HG03460 (cell line): ENCODE measurements around the gene FCHO2.
"Not testable (repeated sequence)": the region's sequence is repeated elsewhere in the genome, so short reads cannot be mapped to it uniquely, and the experiment has no call there.

Experiments
- ATAC-seq: cut with Tn5 transposase; IDR thresholded peaks from one replicate; pipeline ENCODE4 v1.9.1; 2021; ENCODE audit not compliant: unreplicated experiment

Gene FCHO2

DNA sequence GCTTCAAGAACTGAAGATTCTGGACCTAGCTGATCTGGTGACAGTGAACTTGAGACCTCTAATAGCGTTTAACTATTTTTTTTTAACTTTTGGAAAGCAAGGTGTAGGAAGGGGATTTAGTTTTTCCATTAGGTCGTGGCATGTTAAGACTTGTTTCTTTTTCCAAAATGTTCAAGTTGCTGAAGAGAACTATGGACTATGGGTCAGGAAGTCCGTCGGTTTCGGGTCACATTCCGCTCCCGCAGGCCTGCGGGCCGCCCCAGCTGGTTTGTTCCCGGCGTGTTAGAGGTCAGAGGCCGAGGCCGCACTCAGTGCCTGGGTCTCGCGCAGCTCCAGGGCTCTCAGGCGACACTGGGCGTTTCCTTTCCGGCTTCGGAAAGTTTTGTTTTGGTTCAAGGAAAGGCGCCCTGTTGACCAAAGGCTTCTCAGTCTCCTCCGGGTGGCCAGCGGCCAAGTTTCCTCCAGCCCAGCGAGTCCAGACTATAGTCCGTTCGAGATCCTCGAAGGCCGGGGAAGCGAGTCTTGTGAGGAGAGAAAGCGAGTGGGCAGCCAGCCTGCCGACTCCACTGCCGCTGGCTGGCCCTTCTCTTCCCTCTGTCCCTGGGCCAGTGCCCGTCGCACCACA lies 586 bp upstream of the FCHO2 start:
- peak; percentile 43 for ATAC-seq

DNA sequence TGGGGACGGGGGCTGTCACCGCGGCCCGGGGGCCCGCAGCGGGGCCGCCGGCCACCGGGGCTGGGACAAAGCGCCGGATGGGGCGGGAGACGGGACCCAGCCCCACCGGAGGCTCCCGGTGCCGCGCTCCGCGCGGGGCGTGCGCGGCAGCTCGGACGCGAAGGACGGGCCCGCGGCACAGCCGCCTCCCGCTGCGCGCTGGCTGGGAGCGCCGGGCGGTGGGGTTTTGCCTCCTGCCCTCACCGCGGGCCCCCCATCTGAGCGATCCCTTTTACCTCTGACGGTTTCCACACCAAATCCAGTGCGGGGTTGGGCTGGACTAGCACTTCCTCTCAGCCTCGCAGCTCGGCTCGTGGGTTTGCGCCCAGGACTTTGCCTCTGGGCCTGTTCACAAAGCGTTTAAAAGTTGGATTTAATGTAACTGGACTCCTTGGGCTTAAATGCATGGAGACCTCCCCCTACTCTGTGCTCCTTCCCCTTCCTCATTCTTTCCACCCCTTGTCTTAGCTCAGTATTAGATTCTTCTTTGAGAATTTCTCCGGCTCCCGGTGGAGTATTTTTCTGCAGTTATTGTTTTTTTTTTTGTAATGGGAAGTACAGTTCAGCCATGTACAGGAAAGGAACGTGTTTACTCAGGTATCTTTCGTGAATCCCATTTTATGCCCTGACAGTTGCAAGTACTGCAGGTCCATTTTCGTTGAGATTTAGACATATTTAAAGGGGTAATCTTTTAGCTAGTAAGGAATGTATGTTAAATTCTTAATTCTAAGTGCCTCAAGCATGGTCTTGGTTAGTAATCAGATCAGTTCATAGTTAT lies 691 bp downstream of the FCHO2 start:
- ATAC-seq, result peak; percentile 32

DNA sequence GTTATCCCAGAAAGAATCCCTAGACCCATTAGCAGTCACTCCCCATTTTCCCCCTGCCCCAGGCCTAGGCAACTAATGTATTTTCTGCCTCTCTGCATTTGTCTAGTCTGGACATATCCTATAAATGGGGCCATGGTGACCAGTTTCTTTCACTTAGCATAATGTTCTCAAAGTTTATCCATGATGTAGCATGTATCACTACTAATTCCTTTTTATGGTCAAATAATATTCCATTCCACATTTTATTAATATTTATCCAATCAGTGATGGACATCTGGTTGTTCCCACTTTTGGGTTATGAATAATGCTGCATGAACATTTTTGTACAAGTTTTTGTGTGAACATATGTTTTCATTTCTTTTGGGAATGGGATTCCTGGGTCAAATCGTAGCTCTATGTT lies 1.5 kb downstream of the FCHO2 start:
- no peak for ATAC-seq

DNA sequence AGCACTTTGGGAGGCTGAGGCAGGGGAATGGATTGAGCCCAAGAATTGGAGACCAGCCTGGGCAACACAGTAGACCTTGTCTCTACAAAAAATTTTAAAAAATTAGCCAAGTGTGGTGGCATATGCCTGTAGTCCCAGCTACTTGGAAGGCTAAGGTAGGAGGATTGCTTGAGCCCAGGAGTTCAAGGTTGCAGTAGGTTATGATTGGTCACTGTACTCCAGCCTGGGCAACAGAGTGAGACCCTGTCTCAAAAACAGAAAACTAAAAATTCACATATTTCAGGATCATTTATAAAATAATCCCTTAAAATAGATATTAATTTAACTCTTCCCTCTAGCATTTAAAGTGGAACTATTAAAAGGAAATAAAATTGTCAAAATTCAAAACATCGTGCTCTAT lies 3.4 kb downstream of the FCHO2 start:
- no peak for ATAC-seq

DNA sequence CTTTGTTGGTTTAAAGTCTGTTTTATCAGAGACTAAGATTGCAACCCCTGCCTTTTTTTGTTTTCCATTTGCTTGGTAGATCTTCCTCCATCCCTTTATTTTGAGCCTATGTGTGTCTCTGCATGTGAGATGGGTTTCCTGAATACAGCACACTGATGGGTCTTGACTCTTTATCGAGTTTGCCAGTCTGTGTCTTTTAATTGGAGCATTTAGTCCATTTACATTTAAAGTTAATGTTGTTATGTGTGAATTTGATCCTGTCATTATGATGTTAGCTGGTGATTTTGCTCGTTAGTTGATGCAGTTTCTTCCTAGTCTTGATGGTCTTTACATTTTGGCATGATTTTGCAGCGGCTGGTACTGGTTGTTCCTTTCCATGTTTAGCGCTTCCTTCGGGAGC lies 18.6 kb downstream of the FCHO2 start:
- ATAC-seq, result not testable (repeated sequence)

DNA sequence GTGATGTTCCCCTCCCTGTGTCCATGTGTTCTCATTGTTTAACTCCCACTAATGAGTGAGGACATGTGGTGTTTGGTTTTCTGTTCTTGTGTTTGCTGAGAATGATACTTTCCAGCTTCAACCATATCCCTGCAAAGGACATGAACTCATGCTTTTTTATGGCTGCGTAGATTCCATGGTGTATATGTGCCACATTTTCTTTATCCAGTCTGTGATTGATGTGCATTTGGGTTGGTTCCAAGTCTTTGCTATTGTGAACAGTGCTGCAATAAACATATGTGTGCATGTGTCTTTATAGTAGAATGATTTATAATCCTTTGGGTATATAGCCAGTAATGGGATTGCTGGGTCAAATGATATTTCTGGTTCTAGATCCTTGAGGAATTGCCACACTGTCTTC lies 21.0 kb downstream of the FCHO2 start:
- not testable (repeated sequence) for ATAC-seq

DNA sequence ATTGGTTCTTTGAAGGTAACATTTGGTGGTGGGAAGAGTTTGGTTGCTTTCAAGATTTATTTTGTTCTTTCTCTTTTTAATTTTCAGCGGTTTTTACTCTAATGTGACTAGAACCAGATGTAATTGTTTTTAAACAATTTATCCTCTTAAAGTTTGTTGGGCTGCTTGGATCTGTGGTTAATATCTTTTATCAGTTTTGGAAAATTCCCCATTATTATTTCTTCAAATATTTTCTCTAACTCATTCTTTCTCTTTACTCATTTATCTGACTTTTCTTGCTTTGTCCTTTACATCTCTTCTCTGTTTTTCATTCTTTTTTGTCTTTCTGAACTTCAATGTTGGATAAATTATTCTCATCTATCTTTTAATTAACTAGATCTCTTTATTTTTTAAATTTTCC lies 29.9 kb downstream of the FCHO2 start:
- ATAC-seq, result no peak

DNA sequence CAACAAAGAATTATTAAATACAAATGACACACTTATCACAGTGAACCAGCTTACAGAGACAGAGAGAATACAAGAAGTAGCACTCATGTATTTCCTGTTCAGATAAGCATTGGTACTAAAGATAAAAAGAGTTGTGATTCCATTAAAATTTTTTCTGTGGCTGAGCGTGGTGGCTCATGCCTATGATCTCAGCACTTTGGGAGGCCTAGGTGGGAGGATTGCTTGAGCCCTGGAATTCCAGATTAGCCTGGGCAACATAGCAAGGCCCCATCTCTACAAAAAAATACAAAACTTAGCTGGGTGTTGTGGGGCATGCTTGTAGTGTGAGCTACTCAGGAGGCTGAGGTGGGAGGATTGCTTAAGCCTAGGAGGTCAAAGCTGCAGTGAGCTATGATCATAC lies 32.9 kb downstream of the FCHO2 start:
- ATAC-seq, result no peak

DNA sequence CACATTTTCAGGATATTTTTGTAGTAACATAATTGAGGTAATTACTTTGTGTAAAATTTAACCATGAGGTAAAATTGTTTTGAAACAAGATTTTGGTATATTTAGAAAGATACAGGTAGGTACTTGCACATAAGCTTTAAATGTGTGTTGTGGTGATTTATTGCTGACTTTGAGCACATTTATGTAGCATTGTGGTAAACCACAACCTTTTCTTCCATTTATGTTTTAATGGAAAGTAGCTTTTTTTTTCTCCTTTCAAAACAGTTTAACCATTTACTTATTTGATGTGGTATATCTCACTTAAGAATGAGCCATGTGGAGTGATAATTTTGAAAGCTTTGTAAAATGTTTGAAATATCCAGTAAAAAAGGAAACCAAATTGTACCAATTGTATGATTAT lies 35.6 kb downstream of the FCHO2 start:
- no peak for ATAC-seq

DNA sequence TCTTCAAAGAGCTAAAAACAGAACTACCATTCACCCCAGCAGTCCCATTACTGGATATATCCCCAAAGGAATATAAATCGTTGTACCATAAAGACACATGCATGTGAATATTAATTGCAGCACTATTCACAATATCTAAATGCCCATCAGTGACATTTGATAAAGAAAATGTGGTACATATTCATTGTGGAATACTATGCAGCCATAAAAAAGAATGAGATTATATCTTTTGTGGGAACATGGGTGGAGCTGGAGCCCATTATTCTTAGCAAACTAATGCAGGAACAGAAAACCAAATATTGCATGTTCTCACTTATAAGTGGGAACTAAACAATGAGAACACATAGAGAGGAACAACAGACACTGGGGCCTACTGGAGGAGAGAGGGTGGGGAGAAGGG lies 38.7 kb downstream of the FCHO2 start:
- no peak for ATAC-seq

DNA sequence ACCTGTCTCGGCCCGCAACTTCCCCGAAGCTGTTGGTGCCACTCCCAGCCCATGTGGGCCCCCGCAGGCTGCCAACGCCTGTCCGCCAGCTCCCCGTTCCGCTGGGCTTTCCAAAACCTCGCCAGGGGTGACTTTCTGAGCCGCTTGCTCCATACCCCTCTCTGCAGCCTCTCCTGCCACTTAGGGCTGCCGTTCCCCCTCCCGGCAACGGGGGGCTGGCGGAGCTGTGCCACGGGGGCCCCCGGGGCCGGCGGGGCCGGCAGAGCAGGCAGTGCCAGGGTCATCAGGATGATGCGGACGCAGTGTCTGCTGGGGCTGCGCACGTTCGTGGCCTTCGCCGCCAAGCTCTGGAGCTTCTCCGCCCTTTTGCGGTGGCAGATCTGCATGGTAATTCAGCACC lies 40.8 kb downstream of the FCHO2 start:
- no peak for ATAC-seq

DNA sequence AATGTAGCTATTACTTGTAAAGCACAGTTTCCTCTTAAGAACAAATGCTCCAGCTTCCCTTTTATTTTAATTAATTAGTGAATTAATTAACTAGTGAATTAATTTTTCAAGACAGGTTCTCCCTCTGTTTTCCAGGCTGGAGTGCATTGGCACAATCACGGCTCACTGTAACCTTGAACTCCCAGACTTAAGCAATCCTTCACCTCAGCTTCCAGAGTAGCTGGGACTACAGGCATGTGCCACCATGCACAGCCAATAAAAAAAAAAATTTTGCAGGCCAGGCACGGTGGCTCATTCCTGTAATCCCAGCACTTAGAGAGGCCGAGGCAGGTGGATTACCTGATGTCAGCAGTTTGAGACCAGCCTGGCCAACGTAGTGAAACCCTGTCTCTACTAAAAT lies 44.1 kb downstream of the FCHO2 start:
- no peak for ATAC-seq

DNA sequence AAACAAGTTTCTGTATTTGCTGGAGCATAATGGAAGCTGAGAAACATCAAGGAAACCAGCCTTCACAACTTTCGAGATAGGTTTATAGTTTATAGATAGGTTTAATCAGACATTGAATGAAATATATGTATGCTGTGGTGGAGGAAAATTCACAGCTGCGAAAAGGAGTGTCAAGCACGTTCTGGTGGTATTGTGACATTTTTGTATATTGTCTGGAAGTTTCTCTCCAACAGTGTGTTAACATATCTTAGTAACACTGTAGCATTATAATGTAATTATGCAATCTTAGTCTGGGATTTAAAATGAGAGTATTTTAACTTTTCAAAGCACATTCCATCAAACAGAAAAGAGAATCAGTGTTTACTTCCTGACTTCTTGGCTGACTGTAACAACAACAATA lies 50.0 kb downstream of the FCHO2 start:
- no peak for ATAC-seq

DNA sequence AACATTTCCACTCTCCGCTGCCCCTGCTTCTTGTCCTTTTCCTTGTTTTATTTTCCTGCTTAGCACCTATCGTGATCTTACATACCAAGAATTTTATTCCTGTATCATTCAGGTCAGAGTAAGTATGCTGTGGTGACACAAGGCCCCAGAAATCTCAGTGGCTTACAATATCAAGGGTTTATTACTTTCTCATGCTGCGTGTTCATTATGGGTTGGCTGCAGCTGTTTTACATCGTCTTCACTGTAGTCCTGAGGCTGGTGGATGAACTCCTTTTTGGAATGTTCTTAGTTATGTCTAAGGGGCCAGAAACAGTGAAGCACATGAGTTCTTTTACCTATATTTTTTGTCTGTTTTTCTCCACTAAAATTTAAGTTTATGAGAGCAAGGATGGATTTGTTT lies 51.2 kb downstream of the FCHO2 start:
- ATAC-seq, result no peak

DNA sequence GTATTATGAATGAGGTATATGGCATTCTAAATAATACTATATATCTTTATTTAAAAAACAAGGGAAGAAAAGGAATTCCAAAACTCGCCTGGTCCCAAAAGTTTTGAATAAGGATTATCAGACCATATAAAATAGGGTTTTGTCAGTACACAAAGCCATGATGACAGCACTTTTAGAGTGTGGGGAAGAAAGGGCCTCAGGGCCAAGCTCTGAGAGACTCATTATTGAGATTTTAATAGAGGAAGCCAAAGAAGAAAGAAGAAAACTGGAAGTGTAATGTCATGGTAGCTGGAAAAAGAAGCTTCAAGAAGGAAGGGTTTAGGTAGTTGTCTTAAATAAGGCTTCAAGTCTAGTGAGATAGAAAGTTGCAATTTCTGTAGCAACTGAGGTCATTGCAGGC lies 53.0 kb downstream of the FCHO2 start:
- no peak for ATAC-seq

DNA sequence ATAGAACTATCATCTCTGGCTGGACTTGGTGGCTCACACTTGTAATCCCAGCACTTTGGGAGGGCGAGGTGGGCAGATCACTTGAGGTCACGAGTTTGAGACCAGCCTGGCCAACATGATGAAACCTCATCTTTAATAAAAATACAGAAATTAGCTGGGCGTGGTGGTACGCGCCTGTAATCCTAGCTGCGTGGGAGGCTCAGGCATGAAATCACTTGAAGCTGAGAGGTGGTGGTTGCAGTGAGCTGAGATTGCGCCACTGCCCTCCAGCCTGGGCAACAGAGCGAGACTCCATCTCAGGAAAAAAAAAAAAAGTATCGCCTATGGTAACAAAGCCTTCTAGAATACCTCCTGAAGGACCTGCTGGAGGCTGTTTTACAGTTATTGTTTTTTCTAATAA lies 55.8 kb downstream of the FCHO2 start:
- ATAC-seq, result not testable (repeated sequence)

DNA sequence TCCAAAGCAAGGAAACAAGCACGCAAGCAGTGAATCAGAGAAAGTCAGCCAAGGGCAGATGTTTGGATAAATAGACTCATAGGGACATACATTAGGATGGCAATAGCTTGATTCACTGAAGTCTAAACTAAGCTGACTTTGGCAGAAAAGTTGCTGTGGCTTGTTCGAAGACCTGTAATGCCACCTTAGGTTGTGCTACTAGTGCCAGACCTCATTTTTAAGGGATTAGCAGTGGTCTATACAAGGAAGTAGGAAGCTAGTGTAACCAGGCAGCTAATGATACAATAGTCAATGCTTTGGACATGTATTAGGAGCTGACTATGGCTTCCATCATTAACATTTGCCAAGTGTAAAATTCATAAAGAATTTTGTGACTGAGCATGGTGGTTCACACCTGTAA lies 63.1 kb downstream of the FCHO2 start:
- no peak for ATAC-seq

DNA sequence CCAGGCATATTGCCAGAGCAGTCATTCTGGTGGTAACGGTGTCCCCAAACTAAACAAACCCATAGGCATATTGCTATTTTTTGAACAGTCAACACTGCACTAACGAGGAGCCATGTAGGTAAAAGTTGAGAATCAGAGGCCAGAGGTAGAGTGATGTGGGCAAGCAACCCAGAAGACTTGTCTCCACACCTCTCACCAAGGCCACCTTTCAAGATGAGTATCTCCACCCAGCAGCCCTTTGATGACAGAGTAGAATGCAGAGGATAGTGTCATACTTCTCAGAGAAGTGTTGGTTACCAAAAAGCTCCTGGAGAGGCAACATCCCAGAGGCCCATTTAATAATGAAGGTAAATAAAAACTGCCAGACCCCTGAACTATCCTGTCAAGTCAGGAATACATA lies 63.9 kb downstream of the FCHO2 start:
- no peak for ATAC-seq

DNA sequence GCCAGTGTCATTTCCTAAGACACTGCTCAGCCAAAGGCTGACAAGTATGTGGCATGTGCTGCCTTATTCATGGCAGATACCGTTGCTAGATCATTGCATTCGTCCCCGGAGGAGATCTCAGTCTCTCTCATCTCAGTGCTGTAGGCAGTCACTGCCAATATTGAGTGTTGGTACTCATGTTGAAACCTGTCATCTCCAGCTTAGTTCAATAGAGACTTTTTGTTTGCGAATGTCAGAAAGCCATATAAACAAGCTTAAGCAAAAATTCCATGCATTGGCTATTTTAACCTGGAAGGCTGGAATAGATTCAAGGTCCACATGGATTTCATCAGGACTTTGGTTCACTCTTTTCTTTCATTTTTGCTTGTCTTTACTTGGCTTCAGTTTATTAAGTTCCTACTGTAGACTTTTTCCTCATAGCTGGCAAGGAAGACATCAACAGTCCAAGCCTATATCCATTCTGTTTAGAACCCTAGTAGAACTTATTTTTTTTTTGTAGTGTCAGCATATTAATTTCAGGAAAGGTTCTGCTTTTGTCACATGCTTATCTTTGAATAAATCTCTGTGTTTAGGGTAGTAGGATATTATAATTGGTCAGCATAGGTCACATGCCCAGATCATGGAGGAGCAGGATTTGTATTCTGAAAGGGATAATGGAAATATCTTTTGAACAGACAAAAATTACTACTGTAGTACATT lies 66.8 kb downstream of the FCHO2 start:
- no peak for ATAC-seq

DNA sequence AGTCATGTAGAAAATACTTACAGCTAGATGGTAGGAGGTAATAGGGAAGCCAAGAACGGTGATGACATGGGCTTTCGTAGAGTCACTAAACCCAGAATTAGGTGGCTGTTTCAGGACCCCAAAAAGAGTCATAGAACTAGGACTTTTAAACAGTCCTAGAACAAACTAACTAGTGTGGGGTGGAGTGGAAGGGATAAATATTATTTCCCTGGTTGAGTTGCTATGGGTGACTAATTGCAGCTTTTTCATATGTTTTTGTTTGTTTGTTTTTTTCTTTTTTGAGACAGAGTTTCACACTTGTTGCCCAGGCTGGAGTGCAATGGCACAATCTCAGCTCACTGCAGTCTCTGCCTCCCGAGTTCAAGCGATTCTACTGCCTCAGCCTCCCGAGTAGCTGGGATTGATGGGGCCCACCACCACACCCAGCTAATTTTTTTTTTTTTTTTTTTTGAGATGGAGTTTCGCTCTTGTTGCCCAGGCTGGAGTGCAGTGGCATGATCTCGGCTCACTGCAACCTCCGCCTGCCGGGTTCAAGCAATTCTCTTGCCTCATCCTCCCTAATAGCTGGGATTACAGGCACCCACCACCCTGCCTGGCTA lies 69.2 kb downstream of the FCHO2 start:
- ATAC-seq, result not testable (repeated sequence)

DNA sequence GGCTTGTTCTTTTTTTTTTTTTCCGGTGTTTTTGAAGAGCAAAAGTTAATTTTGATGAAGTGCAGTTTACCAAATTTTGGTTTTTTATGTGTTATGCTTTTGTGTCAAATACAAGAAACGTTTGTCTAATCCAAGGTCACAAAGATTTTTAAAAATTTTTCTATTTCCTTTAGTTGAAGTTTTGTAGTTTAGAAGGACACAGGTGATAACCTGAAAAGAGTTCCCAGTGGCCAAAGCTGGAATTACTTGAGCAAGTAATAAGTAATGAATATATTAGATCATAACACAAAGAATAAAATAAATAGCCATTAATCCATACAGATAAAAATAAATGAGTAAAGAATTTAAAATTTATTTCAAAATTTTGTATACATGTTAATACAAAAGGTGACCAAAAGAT lies 71.5 kb downstream of the FCHO2 start:
- ATAC-seq, result no peak

DNA sequence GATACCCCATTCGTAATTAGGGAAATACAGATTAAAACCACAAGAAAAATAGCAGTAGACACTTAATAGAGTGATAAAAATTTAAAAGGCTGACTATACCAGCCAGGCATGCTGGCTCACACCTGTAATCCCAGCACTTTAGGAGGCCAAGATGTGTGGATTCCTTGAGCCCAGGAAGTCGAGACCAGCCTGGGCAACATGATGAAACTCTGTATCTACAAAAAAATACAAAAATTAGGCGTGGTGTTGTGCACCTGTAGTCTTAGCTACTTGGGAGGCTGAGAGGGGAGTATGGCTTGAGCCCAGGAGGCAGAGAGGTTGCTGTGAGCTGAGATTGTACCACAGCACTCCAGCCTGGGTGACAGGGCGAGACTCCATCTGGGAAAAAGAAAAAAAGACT lies 72.0 kb downstream of the FCHO2 start:
- no peak for ATAC-seq
